BLaER1 (cell line): ENCODE measurements around the gene CACNA2D3.

Experiments
- H3K27ac ChIP-seq: shearing (Covaris generic); formaldehyde crosslinking; 2 replicates; pipeline ENCODE4 v1.8.1; 2022
- H3K27me3 ChIP-seq: shearing (Covaris generic); formaldehyde crosslinking; 2 replicates; pipeline ENCODE4 v1.8.1; 2022
- H3K36me3 ChIP-seq: shearing (Covaris generic); formaldehyde crosslinking; 2 replicates; pipeline ENCODE4 v1.8.1; 2022
- H3K4me1 ChIP-seq: shearing (Covaris generic); formaldehyde crosslinking; 2 replicates; pipeline ENCODE4 v1.8.1; 2022
- H3K4me2 ChIP-seq: shearing (Covaris generic); formaldehyde crosslinking; 2 replicates; pipeline ENCODE4 v1.8.1; 2022
- H3K4me3 ChIP-seq: shearing (Covaris generic); formaldehyde crosslinking; 2 replicates; pipeline ENCODE4 v1.8.1; 2022
- H3K9ac ChIP-seq: shearing (Covaris generic); formaldehyde crosslinking; 2 replicates; pipeline ENCODE4 v1.8.1; 2022
- H3K9me3 ChIP-seq: shearing (Covaris generic); formaldehyde crosslinking; 2 replicates; pipeline ENCODE4 v1.8.1; 2022
- H4K20me1 ChIP-seq: shearing (Covaris generic); formaldehyde crosslinking; 2 replicates; pipeline ENCODE4 v1.8.1; 2022
- Cebpa-rat ChIP-seq: shearing (Covaris generic); IDR thresholded peaks from 2 replicates; pipeline ENCODE4 v1.8.1; 2022

The CACNA2D3 gene

GRCh38 chr3:54772746-54773145, 650.4 kb downstream of the CACNA2D3 start:
- Histone ChIP-seq H3K27me3 (no peaks in the 10 kb centered on the region), H3K9me3 (no peaks in the 10 kb centered on the region)

GRCh38 chr3:54773271-54773670, 650.9 kb downstream of the CACNA2D3 start:
- no peak overlapping the region for H3K4me3 ChIP-seq
- no peak for TF ChIP-seq Cebpa-rat

More at GRCh38 chr3:54772746-54773145, 650.4 kb downstream of the CACNA2D3 start:
- no peaks in the 10 kb centered on the region for H4K20me1 ChIP-seq
- H3K4me3 ChIP-seq, result no peak overlapping the region
- H3K9ac ChIP-seq, result no peak overlapping the region
- H3K4me2 ChIP-seq, result no peak overlapping the region
- no peak for TF ChIP-seq Cebpa-rat
- no peaks in the 10 kb centered on the region for H3K36me3 ChIP-seq
- no peak overlapping the region for H3K27ac ChIP-seq
- H3K4me1 ChIP-seq, result no peaks in the 10 kb centered on the region

GRCh38 chr3:54776601-54777000, 654.2 kb downstream of the CACNA2D3 start:
- Histone ChIP-seq H3K27ac (no peak overlapping the region), H3K9ac (no peak overlapping the region), H3K4me2 (no peak overlapping the region), H3K9me3 (no peaks in the 10 kb centered on the region), H4K20me1 (no peaks in the 10 kb centered on the region), H3K4me3 (no peak overlapping the region), H3K36me3 (no peaks in the 10 kb centered on the region), H3K27me3 (no peaks in the 10 kb centered on the region), H3K4me1 (no peaks in the 10 kb centered on the region)
- no peak for TF ChIP-seq Cebpa-rat

More at GRCh38 chr3:54773271-54773670, 650.9 kb downstream of the CACNA2D3 start:
- no peaks in the 10 kb centered on the region for H3K4me1 ChIP-seq
- H3K9ac ChIP-seq, result no peak overlapping the region
- H3K36me3 ChIP-seq, result no peaks in the 10 kb centered on the region
- no peaks in the 10 kb centered on the region for H4K20me1 ChIP-seq
- H3K27ac ChIP-seq, result no peak overlapping the region
- H3K9me3 ChIP-seq, result no peaks in the 10 kb centered on the region
- no peak overlapping the region for H3K4me2 ChIP-seq
- no peaks in the 10 kb centered on the region for H3K27me3 ChIP-seq

GRCh38 chr3:54777141-54777540, 654.8 kb downstream of the CACNA2D3 start:
- no peak for TF ChIP-seq Cebpa-rat
- Histone ChIP-seq H4K20me1 (no peaks in the 10 kb centered on the region), H3K27ac (no peak overlapping the region), H3K27me3 (no peaks in the 10 kb centered on the region), H3K9me3 (no peaks in the 10 kb centered on the region), H3K4me3 (no peak overlapping the region), H3K4me1 (no peaks in the 10 kb centered on the region), H3K36me3 (no peaks in the 10 kb centered on the region), H3K9ac (no peak overlapping the region), H3K4me2 (no peak overlapping the region)

GRCh38 chr3:54780336-54780735, 658.0 kb downstream of the CACNA2D3 start:
- Histone ChIP-seq H3K4me3 (no peak overlapping the region), H3K4me1 (no peaks in the 10 kb centered on the region), H3K9ac (no peak overlapping the region), H3K27me3 (no peaks in the 10 kb centered on the region), H3K36me3 (no peaks in the 10 kb centered on the region), H3K9me3 (no peaks in the 10 kb centered on the region), H3K4me2 (no peak overlapping the region), H4K20me1 (no peaks in the 10 kb centered on the region), H3K27ac (no peak overlapping the region)
- no peak for TF ChIP-seq Cebpa-rat

- Histone ChIP-seq H4K20me1 (no peaks in the 10 kb centered on the region), H3K27ac (no peak overlapping the region), H3K4me2 (no peak overlapping the region), H3K36me3 (no peaks in the 10 kb centered on the region), H3K4me1 (no peaks in the 10 kb centered on the region), H3K4me3 (no peak overlapping the region), H3K9me3 (no peaks in the 10 kb centered on the region), H3K9ac (no peak overlapping the region), H3K27me3 (no peaks in the 10 kb centered on the region)
- no peak for TF ChIP-seq Cebpa-rat
These were observed 659.4 kb downstream of the CACNA2D3 start for GRCh38 chr3:54781728-54782127.

- Histone ChIP-seq H3K4me2 (no peak overlapping the region), H3K36me3 (no peaks in the 10 kb centered on the region), H3K9ac (no peak overlapping the region), H3K4me1 (no peaks in the 10 kb centered on the region), H3K9me3 (no peaks in the 10 kb centered on the region), H4K20me1 (no peaks in the 10 kb centered on the region), H3K27ac (no peak overlapping the region), H3K4me3 (no peak overlapping the region), H3K27me3 (no peaks in the 10 kb centered on the region)
- TF ChIP-seq Cebpa-rat, result no peak
These were observed 661.3 kb downstream of the CACNA2D3 start for GRCh38 chr3:54783611-54784010.

- Histone ChIP-seq H3K36me3 (no peaks in the 10 kb centered on the region), H3K27me3 (no peaks in the 10 kb centered on the region), H3K4me2 (no peak overlapping the region), H3K27ac (no peak overlapping the region), H4K20me1 (no peaks in the 10 kb centered on the region), H3K4me1 (no peaks in the 10 kb centered on the region), H3K9me3 (no peaks in the 10 kb centered on the region), H3K4me3 (no peak overlapping the region), H3K9ac (no peak overlapping the region)
- TF ChIP-seq Cebpa-rat, result no peak
These were observed 661.7 kb downstream of the CACNA2D3 start for GRCh38 chr3:54784021-54784420.

- Histone ChIP-seq H3K4me2 (no peak overlapping the region), H3K4me3 (no peak overlapping the region), H3K9me3 (no peaks in the 10 kb centered on the region), H3K36me3 (no peaks in the 10 kb centered on the region), H3K4me1 (no peaks in the 10 kb centered on the region), H3K27ac (no peak overlapping the region), H3K9ac (no peak overlapping the region), H4K20me1 (no peaks in the 10 kb centered on the region), H3K27me3 (no peaks in the 10 kb centered on the region)
- no peak for TF ChIP-seq Cebpa-rat
These were observed 663.6 kb downstream of the CACNA2D3 start for GRCh38 chr3:54785976-54786375.

GRCh38 chr3:54790051-54790450, 667.7 kb downstream of the CACNA2D3 start:
- Histone ChIP-seq H3K9me3 (no peaks in the 10 kb centered on the region), H3K9ac (no peak overlapping the region), H3K4me2 (no peak overlapping the region), H3K4me1 (no peaks in the 10 kb centered on the region), H3K36me3 (no peaks in the 10 kb centered on the region), H3K4me3 (no peak overlapping the region), H3K27ac (no peak overlapping the region), H3K27me3 (no peaks in the 10 kb centered on the region), H4K20me1 (no peaks in the 10 kb centered on the region)
- no peak for TF ChIP-seq Cebpa-rat

- no peak overlapping the region for H3K27ac ChIP-seq
- no peaks in the 10 kb centered on the region for H3K27me3 ChIP-seq
- no peak for TF ChIP-seq Cebpa-rat
- H3K36me3 ChIP-seq, result no peaks in the 10 kb centered on the region
- no peaks in the 10 kb centered on the region for H3K4me1 ChIP-seq
- no peak overlapping the region for H3K4me2 ChIP-seq
- H3K9me3 ChIP-seq, result no peaks in the 10 kb centered on the region
- H3K9ac ChIP-seq, result no peak overlapping the region
- no peak overlapping the region for H3K4me3 ChIP-seq
- no peaks in the 10 kb centered on the region for H4K20me1 ChIP-seq
These were observed 669.3 kb downstream of the CACNA2D3 start for GRCh38 chr3:54791501-54792156.
